HG03135 (cell line): Measurements from ENCODE around the gene MYB.
A peak's percentile ranks its signal among the peaks of the same experiment; 100 is the strongest.

ENCODE experiments used
- ATAC-seq: cut with Tn5 transposase; IDR thresholded peaks from one replicate; pipeline ENCODE4 v1.9.1; 2021; ENCODE audit warnings: mild to moderate bottlenecking, moderate library complexity; ENCODE audit not compliant: unreplicated experiment

The MYB gene

GRCh38 chr6:135219346-135219745 lies 38.2 kb downstream of the MYB start:
- ATAC-seq, result no peak

- no peak for ATAC-seq
Observed at GRCh38 chr6:135221042-135221441, 39.9 kb downstream of the MYB start.

GRCh38 chr6:135221505-135221904 lies 40.4 kb downstream of the MYB start:
- no peak for ATAC-seq

DNA sequence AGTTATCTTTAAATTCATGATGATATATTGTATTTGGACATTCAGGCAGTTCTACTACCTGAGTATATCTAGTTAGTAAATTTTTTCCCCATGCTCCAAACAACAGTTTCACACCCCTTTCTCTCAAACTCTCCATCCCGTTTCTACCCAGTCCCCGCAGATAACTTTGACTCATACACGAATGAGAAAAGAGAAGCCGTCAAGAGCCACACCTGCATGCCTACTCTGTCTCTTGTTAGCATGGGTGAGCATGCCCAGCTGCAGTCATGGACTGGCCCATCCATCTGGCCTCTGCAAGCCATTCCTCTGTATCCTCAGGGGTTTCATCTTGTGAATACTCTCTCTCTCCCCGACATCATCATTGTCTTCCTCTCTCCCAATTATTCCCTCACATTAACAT lies 41.5 kb downstream of the MYB start:
- ATAC-seq, result no peak

GRCh38 chr6:135224037-135224647 lies 43.0 kb downstream of the MYB start:
- ATAC-seq, result no peak

- ATAC-seq, result no peak
Observed at GRCh38 chr6:135225911-135226310, 44.8 kb downstream of the MYB start.

DNA sequence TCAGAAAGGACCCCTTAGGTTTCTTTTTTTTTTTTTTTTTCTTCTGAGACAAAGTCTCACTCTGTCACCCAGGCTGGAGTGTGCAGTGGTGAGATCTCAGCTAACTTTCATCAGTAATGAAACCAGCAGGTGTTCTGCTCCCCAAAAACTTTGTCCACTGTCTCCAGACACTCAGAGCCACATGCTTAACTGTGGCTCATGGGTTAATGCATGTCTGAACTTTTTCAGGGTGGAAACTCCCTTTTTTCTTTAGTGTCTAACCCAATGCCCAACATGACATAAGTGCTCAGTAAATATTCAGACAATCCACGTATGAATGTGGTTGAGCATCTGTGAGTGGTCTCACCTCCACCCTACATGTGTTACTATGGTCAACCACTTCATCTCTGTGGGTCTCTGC lies 45.4 kb downstream of the MYB start:
- peak; percentile 63 for ATAC-seq

- ATAC-seq, result no peak
Observed at GRCh38 chr6:135227349-135227748, 46.2 kb downstream of the MYB start.

DNA sequence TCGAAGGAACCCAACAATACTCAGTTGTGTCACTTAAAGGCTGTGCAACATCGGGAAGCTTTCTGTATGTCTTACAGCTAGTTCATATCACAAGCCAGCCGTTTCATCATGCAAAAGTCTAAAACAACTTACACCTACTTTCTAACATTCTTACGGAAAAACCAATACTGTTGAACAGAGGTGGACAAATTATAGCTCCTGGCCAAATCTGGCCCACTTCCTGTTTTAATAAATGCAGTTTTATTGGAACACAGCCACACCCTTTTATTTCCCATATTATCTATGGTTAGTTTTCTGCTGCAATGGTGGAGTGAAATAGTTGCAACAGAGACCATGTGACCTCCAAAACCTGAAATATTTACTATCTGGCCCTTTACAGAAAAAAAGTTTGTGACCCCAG lies 46.6 kb downstream of the MYB start:
- ATAC-seq, result no peak

- no peak for ATAC-seq
Observed at GRCh38 chr6:135228486-135228885, 47.4 kb downstream of the MYB start.

GRCh38 chr6:135229996-135230395 lies 48.9 kb downstream of the MYB start:
- ATAC-seq, result no peak

GRCh38 chr6:135230711-135231468 lies 49.8 kb downstream of the MYB start:
- no peak for ATAC-seq

DNA sequence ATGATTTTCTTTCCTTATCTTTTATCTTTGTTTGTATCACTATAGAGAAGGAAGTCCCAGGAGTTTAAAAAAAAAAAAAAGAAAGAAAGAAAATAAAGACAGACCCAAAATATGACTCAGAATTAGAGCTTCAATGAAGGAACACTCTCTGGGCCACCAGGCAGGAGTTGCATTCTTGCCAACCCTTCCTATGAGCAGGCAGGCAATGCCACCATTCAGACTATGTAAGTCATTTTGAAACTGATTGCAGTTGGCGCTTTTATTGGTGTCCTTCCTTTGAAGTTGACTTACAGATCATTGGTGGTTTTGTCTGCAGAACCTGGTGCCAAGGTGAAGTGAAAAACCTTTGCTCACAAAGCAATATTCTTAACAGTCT lies 50.3 kb downstream of the MYB start:
- no peak for ATAC-seq

DNA sequence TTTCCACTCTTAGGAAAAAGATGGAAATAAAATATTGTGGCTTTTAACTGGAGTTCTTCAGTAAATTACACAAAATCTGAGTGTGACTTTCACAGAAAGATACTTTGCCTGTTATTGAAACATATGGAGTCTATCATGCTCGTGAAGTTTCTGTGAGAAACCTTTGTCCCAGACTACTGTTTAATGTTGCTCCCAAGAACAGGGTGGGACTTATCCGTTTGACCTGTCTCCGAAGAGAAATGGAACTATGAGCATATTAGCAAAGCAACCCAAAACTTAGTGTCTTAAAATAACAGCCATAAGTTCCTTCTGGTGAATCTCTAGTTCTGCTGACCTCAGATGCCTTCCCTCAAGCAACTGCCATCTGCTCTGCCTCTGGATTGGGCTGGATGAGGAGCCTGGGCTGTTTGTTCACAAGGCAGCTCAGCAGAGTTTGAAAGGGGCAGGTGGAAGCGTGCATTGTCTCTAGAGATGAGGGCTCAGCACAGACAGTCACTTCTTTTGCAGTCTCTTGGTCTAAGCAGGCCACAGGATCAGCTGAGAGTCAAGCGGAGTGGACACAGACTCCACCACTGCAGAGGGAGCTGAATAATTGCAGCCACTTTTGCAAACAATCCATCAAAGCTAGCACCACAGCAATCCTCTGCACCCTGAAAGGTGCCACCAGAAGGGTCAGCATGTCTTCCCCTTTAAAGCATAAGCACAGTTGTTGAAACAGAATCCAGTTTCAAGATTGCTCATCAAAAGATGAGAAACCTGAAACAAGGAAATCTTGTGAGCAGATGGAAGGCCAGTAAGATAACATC lies 52.8 kb downstream of the MYB start:
- ATAC-seq, result peak; percentile 47

- ATAC-seq, result no peak
Observed at GRCh38 chr6:135234492-135234780, 53.3 kb downstream of the MYB start.

DNA sequence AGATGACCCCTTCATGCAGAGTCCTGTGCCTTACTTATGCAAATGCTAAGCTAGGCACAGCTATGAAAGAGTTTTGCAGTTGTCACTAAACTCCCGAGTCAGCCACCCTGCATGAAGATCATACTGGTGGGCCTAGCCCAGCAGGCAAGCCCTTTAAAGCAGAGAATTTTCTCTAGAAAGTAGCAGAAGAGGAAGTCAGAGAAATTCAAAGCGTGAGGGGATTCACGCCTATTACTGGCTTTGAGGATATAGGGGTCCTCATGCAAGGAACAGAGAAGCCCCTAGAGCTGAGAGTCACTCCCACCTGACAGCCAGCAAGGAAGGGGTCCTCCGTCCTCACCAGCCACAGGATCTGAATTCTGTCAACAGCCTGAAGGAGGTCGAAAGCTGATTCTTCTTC lies 54.6 kb downstream of the MYB start:
- ATAC-seq, result no peak

DNA sequence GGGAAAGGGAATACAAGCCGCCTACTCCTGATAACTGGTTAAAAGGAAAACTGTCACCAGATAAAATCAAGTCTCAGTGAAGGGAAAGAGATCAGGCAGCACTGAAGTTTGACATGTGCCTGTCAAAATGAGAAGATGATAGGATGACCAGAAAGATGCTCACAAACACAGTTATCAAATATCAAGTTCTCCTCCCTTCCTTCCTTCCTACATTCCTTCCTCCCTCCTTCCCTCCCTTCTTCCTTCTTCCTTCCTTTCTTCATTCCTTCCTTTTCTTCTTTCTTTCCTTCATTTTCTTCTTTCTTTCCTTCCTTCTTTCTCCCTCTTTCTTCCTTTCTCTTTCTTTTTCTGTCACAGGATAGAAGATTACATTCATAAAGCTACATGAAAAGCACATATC lies 55.2 kb downstream of the MYB start:
- no peak for ATAC-seq

DNA sequence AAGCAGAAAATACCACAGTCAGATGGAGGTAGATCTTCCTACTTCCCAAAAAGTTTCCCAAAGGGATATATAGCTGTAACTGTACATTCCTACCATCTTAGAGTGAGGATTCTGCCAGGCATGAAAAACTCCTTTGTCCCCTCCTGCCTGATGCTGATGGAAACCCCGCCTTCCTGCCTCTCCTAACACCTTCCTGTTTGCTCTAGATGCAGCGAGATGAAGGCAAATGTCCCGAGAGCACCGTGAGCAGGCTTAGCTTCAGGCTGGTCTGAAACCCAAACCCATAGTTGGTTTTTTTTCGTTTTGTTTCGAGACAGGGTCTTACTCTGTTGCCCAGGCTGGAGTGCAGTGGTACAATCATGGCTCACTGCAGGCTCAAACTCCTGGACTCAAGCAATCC lies 55.6 kb downstream of the MYB start:
- ATAC-seq, result no peak

GRCh38 chr6:135240711-135241110 lies 59.6 kb downstream of the MYB start:
- no peak for ATAC-seq

- no peak for ATAC-seq
Observed at GRCh38 chr6:135243871-135244796, 63.0 kb downstream of the MYB start.

- no peak for ATAC-seq
Observed at GRCh38 chr6:135244805-135245204, 63.7 kb downstream of the MYB start.
